ENCODE data around the gene HUNK.
"Not testable (repeated sequence)": the region's sequence is repeated elsewhere in the genome, so short reads cannot be mapped to it uniquely, and the experiment has no call there.

HUNK gene

GRCh38 chr21:31871371-31871770 lies 1.4 kb upstream of the HUNK start:
- DNase-seq = not testable (repeated sequence)

DNA sequence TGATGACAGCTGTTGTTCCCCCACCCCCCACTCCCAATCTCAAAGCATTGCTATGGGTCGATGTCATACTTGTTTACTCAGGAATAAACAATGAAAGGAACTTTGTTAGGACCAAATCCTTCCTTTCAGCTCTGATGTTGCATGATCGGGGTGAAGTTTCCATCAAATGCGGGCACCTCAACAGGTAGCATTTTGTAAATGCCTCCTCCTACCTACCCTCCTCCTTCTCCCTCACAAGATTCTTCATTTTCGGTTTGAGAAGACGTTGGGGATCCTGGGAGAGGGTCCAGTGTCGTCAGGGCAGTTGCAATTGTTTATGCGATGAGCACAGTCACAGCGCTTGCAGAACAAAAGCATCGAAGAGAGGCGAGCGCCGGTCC lies 758 bp upstream of the HUNK start:
- DNase-seq = no peak

GRCh38 chr21:31873275-31873695 lies 465 bp downstream of the HUNK start:
- no peak for DNase-seq

GRCh38 chr21:31873696-31874599 lies 1.1 kb downstream of the HUNK start:
- no peak for DNase-seq

GRCh38 chr21:31874812-31875212 lies 2.0 kb downstream of the HUNK start:
- no peak for DNase-seq

DNA sequence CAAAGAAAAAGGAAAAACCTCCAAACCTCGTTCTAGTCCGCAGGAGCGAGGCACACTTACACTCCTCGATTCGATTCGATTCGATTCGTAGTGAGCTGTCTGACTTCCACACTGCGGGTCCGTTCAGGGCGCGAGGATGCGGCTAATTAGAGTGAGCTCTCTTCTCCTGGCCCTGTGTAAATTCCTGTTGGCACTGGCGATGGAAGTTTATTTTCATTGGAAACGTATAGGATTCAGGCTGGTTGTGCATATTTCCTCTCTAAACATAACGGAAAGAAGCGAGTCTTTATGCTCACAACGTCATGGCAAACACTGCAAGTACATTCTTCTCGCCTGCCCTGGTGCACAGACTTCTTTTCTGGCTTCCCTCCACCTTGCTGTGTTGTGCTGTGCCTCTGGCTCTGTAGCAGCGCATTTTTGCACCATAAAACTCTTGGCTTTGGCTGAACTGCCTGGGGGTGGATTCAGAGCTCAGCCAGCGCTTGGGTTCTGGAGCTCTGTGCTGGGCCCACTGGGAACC lies 2.7 kb downstream of the HUNK start:
- no peak for DNase-seq

DNA sequence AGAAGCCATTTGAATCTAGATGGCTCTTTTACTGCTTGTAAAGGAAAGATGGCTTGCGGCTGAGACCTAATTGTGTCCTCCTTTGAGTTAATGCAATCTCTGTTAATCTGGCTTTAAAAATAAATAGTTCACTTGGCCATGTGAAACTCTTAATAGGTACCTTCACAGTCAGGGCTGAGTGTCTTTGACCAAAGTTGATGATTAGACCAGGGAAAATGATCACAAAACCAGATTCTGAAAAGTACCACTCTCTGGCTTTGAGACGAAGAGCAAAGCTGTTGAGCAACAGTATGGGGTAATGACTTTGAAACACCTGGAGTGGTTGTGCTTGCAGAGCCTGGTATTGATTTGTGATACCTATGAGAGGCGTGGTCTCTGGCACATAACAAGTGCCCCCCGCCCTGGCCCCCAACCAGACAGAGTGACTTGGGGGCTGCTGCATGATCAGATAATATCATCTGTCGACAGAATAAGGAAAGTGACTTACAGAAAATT lies 4.7 kb downstream of the HUNK start:
- DNase-seq = no peak

DNA sequence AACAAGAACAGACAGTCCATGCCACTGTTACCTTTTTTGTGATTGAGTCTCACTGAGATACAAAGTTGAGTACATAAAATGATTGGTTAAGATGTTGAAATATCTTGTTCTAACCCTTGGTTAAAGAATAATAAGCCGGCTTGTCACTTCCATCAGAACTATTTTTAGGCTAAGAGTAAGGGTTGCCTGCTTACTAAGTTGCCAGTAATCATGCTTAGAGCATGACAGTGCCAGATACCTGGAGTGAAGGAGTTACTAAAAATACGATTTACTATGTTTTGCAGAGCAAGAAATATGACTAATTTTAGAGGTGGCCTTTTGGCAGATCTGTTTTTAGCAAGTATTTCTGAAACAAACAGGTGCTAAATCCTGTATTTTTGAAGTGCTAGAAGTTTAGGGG lies 6.0 kb downstream of the HUNK start:
- DNase-seq = no peak

- DNase-seq = no peak
These were observed 6.4 kb downstream of the HUNK start for GRCh38 chr21:31879241-31879650.

GRCh38 chr21:31879911-31880310 lies 7.1 kb downstream of the HUNK start:
- DNase-seq = no peak

- DNase-seq = no peak
These were observed 8.0 kb downstream of the HUNK start for GRCh38 chr21:31880816-31881215.

GRCh38 chr21:31882711-31883110 lies 9.9 kb downstream of the HUNK start:
- DNase-seq = no peak

DNA sequence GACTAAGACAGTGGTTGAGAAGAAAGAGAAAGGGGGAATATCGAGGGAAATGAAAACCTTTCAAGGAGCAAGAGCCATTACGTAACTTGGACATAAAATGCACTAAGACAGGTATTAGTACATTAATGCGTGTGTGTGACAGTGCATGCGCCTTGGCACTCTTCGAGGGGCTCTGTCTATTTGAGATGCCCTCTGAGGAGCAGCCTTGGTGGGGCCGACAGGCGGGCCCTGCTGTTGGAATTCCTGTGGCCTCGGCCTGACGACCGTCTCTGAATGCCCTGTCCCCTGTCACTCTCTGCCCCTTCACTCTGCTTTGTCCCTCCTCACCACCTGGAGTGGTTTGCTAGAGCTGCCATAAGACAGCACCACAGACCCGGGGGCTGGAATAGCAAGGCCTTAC lies 12.3 kb downstream of the HUNK start:
- no peak for DNase-seq

DNA sequence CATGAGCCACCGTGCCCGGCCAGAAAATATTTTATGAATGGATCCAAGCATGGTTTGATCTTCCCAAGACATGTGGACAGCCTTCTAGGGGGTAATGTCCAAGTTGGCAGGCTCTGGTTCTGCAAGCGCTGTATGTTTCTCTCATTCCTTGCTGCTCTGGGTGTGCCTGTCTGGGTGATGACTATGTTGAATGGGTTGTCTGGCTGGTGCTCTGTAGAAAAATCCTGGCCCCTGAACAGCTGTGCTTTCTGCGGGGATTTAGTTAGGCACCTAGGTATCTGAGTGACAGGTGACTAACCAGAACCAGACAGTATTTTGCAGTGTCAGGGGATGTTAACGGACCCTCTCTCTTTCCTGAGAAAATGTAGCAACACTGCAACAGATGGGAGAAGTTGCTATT lies 14.1 kb downstream of the HUNK start:
- no peak for DNase-seq

DNA sequence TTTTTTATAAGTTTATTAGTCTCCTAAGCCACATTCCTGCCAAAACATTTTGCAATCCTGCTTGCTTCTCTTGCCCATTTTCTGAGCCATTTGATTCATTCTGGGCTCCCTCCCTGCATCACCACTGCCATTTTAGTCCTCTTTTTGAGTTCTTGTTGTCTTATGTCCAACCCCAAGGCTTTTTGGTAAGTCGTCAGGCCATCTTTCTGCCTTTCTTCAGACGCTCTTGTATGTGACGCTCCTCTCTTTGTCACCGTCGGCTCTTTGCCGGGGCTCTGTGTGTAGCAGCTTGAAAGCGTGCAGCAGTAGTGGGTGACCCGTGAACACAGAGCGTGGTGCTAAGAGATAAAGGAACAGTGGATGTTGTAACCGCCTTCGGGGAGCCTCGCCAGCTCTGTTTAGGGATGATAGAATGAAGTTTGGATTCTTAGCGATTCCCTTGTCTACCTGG lies 14.6 kb downstream of the HUNK start:
- DNase-seq = no peak

- DNase-seq = no peak
These were observed 16.1 kb downstream of the HUNK start for GRCh38 chr21:31888936-31889371.

- no peak for DNase-seq
These were observed 16.6 kb downstream of the HUNK start for GRCh38 chr21:31889460-31889859.

GRCh38 chr21:31892686-31893085 lies 19.9 kb downstream of the HUNK start:
- DNase-seq = no peak

GRCh38 chr21:31893851-31894415 lies 21.1 kb downstream of the HUNK start:
- DNase-seq = no peak

DNA sequence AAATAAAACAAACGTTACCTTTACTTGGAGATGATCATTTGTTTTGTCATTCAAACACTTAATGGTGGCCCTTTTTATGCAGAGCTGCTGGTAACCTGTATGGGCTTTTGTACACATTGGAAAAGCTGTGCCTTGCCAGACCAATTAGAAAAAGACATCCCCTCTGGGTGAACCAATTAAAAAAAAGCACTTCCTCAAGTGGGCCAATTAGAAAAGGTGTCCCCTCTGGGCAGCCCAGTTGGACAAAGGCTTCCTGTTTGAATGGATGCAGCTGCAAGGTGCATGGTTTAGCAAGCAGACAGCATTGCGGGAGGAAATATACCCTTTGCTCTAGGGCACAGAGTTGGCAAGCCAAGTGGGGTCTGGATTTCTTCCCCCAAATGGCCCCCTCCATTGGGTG lies 21.6 kb downstream of the HUNK start:
- DNase-seq = no peak

DNA sequence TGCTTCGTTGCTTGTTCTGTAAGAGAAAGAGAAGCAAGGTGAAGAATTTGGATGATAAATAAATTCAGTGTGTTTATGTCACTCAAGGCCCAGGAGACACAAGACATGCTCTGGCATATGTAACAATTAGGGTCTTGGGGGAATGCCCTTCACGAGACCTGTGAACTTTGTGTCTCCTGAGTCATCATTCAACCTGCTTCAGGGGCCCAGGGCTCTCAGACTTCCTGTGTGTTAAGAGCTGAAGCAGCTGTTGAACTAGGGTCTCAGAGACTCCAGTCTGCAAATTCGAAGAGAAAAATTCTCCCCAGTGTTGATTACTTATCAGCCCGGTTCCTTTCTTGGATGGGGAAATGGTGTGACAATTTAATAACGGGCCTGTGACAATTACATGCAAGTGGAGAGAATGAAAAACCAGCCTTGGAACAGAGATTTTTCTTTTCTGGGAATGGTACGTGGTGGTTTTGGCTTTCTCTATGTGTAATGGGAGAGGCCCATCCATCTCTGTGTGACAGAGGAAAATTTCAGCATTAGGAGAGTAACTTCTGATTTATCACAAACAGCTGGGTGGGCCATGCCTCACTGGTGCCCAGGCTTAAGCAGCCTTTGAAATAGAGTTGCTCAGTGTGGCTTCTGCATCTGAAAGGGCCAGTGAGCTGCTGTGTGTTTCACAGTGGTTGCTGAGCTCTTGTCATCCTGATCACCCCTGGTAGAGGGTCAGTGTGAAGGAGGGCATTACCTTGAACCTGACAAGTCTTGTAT lies 22.4 kb downstream of the HUNK start:
- DNase-seq = no peak

DNA sequence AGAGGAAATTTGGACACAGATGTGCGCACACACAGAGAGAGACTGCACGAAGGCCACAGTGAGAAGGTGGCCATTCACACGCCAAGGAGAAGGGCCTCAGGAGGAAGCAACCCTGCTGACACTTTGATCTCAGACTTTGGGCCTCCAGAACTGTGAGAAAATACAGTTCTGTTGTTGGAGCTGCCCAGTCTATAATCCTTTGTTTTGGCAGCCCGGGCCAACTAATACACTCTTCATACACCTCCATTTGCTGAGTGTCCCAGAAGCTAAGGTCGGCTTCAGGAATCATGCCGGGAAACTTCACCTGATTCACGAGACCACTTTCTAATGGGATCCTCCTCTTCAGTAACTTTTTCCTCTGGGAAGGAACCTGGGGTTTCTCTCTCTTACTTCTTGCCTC lies 23.2 kb downstream of the HUNK start:
- DNase-seq = no peak

- no peak for DNase-seq
These were observed 24.5 kb downstream of the HUNK start for GRCh38 chr21:31897311-31897710.
